A549 (cell line): Measurements from ENCODE around the gene GRID2IP.
"Not testable (repeated sequence)": the region's sequence is repeated elsewhere in the genome, so short reads cannot be mapped to it uniquely, and the experiment has no call there.

Experiments used
- CTCF ChIP-seq: fragments of >200 bp; sonication (Bioruptor Twin); formaldehyde crosslinking; IDR thresholded peaks from 3 replicates; pipeline ENCODE4 v1.5.1; 2016
- KDM1A ChIP-seq: fragments of 200-600 bp; sonication (generic); IDR thresholded peaks from 2 replicates; pipeline ENCODE4 v1.6.1; 2016; ENCODE audit warnings: low read depth, mild to moderate bottlenecking
- MYC ChIP-seq: IDR thresholded peaks from 2 replicates; pipeline ENCODE4 v1.6.1; 2012; ENCODE audit warnings: mild to moderate bottlenecking, inconsistent platforms, low read length, improper control_type of control experiment, borderline replicate concordance
- POLR2A ChIP-seq: IDR thresholded peaks from 2 replicates; pipeline ENCODE4 v1.6.1; 2012; ENCODE audit warnings: mild to moderate bottlenecking, low read length
- REST ChIP-seq: fragments of 200-600 bp; sonication (generic); IDR thresholded peaks from 2 replicates; pipeline ENCODE4 v1.6.1; 2016; ENCODE audit warnings: antibody characterized with exemption, mild to moderate bottlenecking, moderate library complexity
- RNF2 ChIP-seq: fragments of 200-600 bp; sonication (generic); IDR thresholded peaks from 2 replicates; pipeline ENCODE4 v1.6.1; 2016; ENCODE audit warnings: low read depth, mild to moderate bottlenecking, antibody characterized with exemption, moderate library complexity, borderline replicate concordance

GRCh38 chr7:6450591-6450990 lies 100.7 kb downstream of the GRID2IP start:
- TF ChIP-seq CTCF, KDM1A, POLR2A, RNF2, REST, MYC: not testable (repeated sequence)
